H9 (cell line): ENCODE data around the gene UGT1A5. TPM values are rescaled to one million over a fixed set of nuclear protein-coding genes. Genes with fewer than 3 reads are reported as not detected.

ENCODE experiments used
- DNase-seq: peaks from one replicate; pipeline ENCODE4 v3.0.0-alpha.2; 2017
- H2AFZ ChIP-seq: one replicate; pipeline ENCODE4 v1.6.1; 2013; ENCODE audit warnings: mild to moderate bottlenecking, low read length, control low read depth, moderate library complexity
- H2AK5ac ChIP-seq: 2 replicates; pipeline ENCODE4 v1.6.1; 2013; ENCODE audit warnings: low read length, control low read depth, mixed read lengths; ENCODE audit not compliant: insufficient read length
- H2BK120ac ChIP-seq: one replicate; pipeline ENCODE4 v1.6.1; 2013; ENCODE audit warnings: low read depth, mild to moderate bottlenecking, low read length, control low read depth, inconsistent platforms; ENCODE audit not compliant: poor library complexity, severe bottlenecking
- H2BK12ac ChIP-seq: 2 replicates; pipeline ENCODE4 v1.6.1; 2013; ENCODE audit warnings: low read length, control low read depth, mixed read lengths, low read depth; ENCODE audit not compliant: insufficient read length
- H2BK15ac ChIP-seq: 2 replicates; pipeline ENCODE4 v1.6.1; 2013; ENCODE audit warnings: low read depth, low read length, control low read depth
- H2BK20ac ChIP-seq: one replicate; pipeline ENCODE4 v1.6.1; 2013; ENCODE audit warnings: low read depth, mild to moderate bottlenecking, low read length, control low read depth, inconsistent platforms; ENCODE audit not compliant: poor library complexity, severe bottlenecking
- H2BK5ac ChIP-seq: 2 replicates; pipeline ENCODE4 v1.6.1; 2013; ENCODE audit warnings: low read length, control low read depth, mixed read lengths; ENCODE audit not compliant: insufficient read length
- H3K14ac ChIP-seq: 2 replicates; pipeline ENCODE4 v1.6.1; 2013; ENCODE audit warnings: low read length, control low read depth; ENCODE audit not compliant: insufficient read depth
- H3K18ac ChIP-seq: 2 replicates; pipeline ENCODE4 v1.6.1; 2013; ENCODE audit warnings: low read depth, mild to moderate bottlenecking, mixed read lengths, low read length, control low read depth; ENCODE audit not compliant: insufficient read length
- H3K23ac ChIP-seq: 2 replicates; pipeline ENCODE4 v1.6.1; 2013; ENCODE audit warnings: low read length, control low read depth, mixed read lengths, low read depth; ENCODE audit not compliant: insufficient read length
- H3K23me2 ChIP-seq: 2 replicates; pipeline ENCODE4 v1.6.1; 2013; ENCODE audit warnings: low read depth, mild to moderate bottlenecking, mixed read lengths, low read length, control low read depth; ENCODE audit not compliant: insufficient read length, poor library complexity, severe bottlenecking
- H3K27ac ChIP-seq: 2 replicates; pipeline ENCODE4 v1.5.1; 2013; ENCODE audit warnings: low read length, control low read depth, mixed read lengths, low read depth; ENCODE audit not compliant: insufficient read length
- H3K27me3 ChIP-seq: 2 replicates; pipeline ENCODE4 v1.6.1; 2013; ENCODE audit warnings: low read length, control low read depth, inconsistent platforms; ENCODE audit not compliant: insufficient read depth
- H3K4ac ChIP-seq: 2 replicates; pipeline ENCODE4 v1.6.1; 2013; ENCODE audit warnings: low read depth, mild to moderate bottlenecking, control low read depth, inconsistent platforms, low read length, moderate library complexity
- H3K4me1 ChIP-seq: 2 replicates; pipeline ENCODE4 v1.6.1; 2013; ENCODE audit warnings: low read length, control low read depth, inconsistent platforms; ENCODE audit not compliant: insufficient read depth
- H3K4me2 ChIP-seq: 2 replicates; pipeline ENCODE4 v1.6.1; 2013; ENCODE audit warnings: low read length, control low read depth, mixed read lengths; ENCODE audit not compliant: insufficient read length, insufficient read depth
- H3K56ac ChIP-seq: 2 replicates; pipeline ENCODE4 v1.6.1; 2013; ENCODE audit warnings: low read depth, mild to moderate bottlenecking, mixed read lengths, low read length, control low read depth; ENCODE audit not compliant: insufficient read length
- H3K79me1 ChIP-seq: 2 replicates; pipeline ENCODE4 v1.6.1; 2013; ENCODE audit warnings: low read depth, mild to moderate bottlenecking, moderate library complexity, low read length, control low read depth, inconsistent platforms; ENCODE audit not compliant: insufficient read depth, poor library complexity, severe bottlenecking
- H3K79me2 ChIP-seq: 2 replicates; pipeline ENCODE4 v1.6.1; 2013; ENCODE audit warnings: low read length, control low read depth, inconsistent platforms; ENCODE audit not compliant: insufficient read depth
- H3K9ac ChIP-seq: 2 replicates; pipeline ENCODE4 v1.6.1; 2013; ENCODE audit warnings: low read length, control low read depth, mixed read lengths; ENCODE audit not compliant: insufficient read length; ENCODE audit errors: extremely low read depth
- H3K9me3 ChIP-seq: one replicate; pipeline ENCODE4 v1.6.1; 2013; ENCODE audit warnings: low read depth, low read length, inconsistent platforms; ENCODE audit not compliant: control insufficient read depth
- H3T11ph ChIP-seq: one replicate; pipeline ENCODE4 v1.6.1; 2013; ENCODE audit warnings: mild to moderate bottlenecking, low read length, control low read depth, inconsistent platforms
- H4K20me1 ChIP-seq: one replicate; pipeline ENCODE4 v1.6.1; 2013; ENCODE audit not compliant: control insufficient read depth, insufficient read length, insufficient read depth
- H4K5ac ChIP-seq: 2 replicates; pipeline ENCODE4 v1.6.1; 2013; ENCODE audit warnings: low read depth, mild to moderate bottlenecking, mixed read lengths, low read length, control low read depth; ENCODE audit not compliant: insufficient read length
- H4K8ac ChIP-seq: replicated peaks from 2 replicates; pipeline ENCODE4 v1.6.1; 2013; ENCODE audit warnings: low read length, control low read depth, mixed read lengths, low read depth; ENCODE audit not compliant: insufficient read length
- H4K91ac ChIP-seq: 2 replicates; pipeline ENCODE4 v1.6.1; 2013; ENCODE audit warnings: low read depth, mild to moderate bottlenecking, moderate library complexity, mixed read lengths, low read length, control low read depth; ENCODE audit not compliant: insufficient read length
- H3K27ac Mint-ChIP-seq, 3 experiments: 2 replicates in 2 of 3; 3 replicates in 1 of 3; pipeline ENCODE4 v1.8.0; 2020 to 2021; ENCODE audit warnings: mixed read lengths in 3 of 3, mild to moderate bottlenecking in 1 of 3, moderate library complexity in 1 of 3
- H3K27me3 Mint-ChIP-seq: 2 replicates; pipeline ENCODE4 v1.8.0; 2021; ENCODE audit warnings: low read depth, mild to moderate bottlenecking, moderate library complexity, mixed read lengths
- H3K36me3 Mint-ChIP-seq, 3 experiments: 2 replicates in 2 of 3; 3 replicates in 1 of 3; pipeline ENCODE4 v1.8.0; 2020 to 2021; ENCODE audit warnings: low read depth in 3 of 3, mixed read lengths in 3 of 3; ENCODE audit not compliant: insufficient read depth in 1 of 3
- H3K4me1 Mint-ChIP-seq, 2 experiments: 2 replicates each; pipeline ENCODE4 v1.8.0; 2020; ENCODE audit warnings: mixed read lengths in 2 of 2
- H3K4me3 Mint-ChIP-seq, 2 experiments: 2 replicates in 1 of 2; 3 replicates in 1 of 2; pipeline ENCODE4 v1.8.0; 2020 to 2021; ENCODE audit warnings: mild to moderate bottlenecking in 2 of 2, mixed read lengths in 2 of 2, moderate library complexity in 1 of 2
- H3K9me3 Mint-ChIP-seq, 2 experiments: 2 replicates in 1 of 2; 3 replicates in 1 of 2; pipeline ENCODE4 v1.8.0; 2020; ENCODE audit warnings: mild to moderate bottlenecking in 2 of 2, mixed read lengths in 2 of 2, moderate library complexity in 1 of 2
- CTCF ChIP-seq: fragments of 200-600 bp; sonication (generic); conservative IDR thresholded peaks from 3 replicates; pipeline ENCODE4 v1.8.0; 2021; ENCODE audit warnings: antibody characterized with exemption, mild to moderate bottlenecking
- WGBS: extraction: QIAGEN DNeasy Blood & Tissue Kit; methylation state at CpG from one replicate; pipeline ENCODE4 v1.1.7; 2013; ENCODE audit warnings: missing lambda C conversion rate, low lambda C conversion rate, mixed read lengths; ENCODE audit not compliant: insufficient read length; ENCODE audit errors: extremely low coverage; 5-methylcytosine and 5-hydroxymethylcytosine counted together
- total RNA-seq: library from RNA; stranded (reverse); gene quantifications from 2 replicates; pipeline ENCODE4 v1.2.1, GENCODE V29; 2021

UGT1A5 gene
- total RNA-seq, 1 experiment from 2014 or later: not detected

DNA sequence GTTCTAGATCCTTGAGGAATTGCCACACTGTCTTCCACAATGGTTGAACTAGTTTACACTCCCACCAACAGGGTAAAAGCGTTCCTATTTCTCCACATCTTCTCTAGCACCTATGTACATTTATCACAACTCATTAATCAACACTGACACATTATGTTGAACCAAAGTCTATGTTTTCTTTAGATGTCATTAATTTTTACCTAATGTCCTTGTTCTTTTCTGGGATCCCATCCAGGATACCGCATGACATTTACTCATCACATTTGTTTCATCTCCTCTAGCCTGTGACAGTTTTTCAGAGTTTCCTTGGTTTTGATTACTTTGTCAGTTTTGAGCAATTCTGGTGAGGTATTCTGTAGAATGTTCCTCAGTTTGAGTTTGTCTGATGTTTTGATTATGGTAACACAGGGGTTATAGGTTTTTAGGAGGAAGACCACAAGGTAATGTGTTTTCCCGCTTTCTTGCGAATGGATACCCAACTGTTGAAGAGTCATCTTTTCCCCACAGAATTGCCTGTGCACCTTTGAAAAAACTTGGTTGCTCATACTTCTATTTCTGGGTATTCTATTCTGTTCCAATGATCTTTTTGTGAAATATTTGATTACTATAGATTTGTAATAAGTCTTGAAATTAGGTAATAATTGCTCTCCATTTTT, 44.0 kb upstream of the UGT1A5 start:
- H2BK15ac ChIP-seq: no peak overlapping the region
- no peak overlapping the region for H3K4me2 ChIP-seq
- H3K27me3 ChIP-seq: no peaks in the 10 kb centered on the region
- WGBS: no CpG with 5 or more reads among the region's 4 CpGs
- no peaks in the 10 kb centered on the region for H3K79me1 ChIP-seq
- H2BK20ac ChIP-seq: no peak overlapping the region
- Mint-ChIP-seq H3K36me3 (no peaks in the 10 kb centered on the region), H3K9me3 (peaks cover under 1 to 8% of the 10 kb centered on the region in 2 experiments; a peak in 3 of 5 replicates), H3K4me1 (no peaks in the 10 kb centered on the region), H3K4me3 (no peak overlapping the region), H3K27ac (no peak overlapping the region), H3K27me3 (peaks cover 13% of the 10 kb centered on the region)
- H3K56ac ChIP-seq: no peak overlapping the region
- no peak overlapping the region for H3K4ac ChIP-seq
- H4K20me1 ChIP-seq: no peaks in the 10 kb centered on the region
- no peaks in the 10 kb centered on the region for H3K9me3 ChIP-seq
- no peak overlapping the region for H3K14ac ChIP-seq
- no peaks in the 10 kb centered on the region for H3K4me1 ChIP-seq
- no peak overlapping the region for H2BK120ac ChIP-seq
- no peak overlapping the region for H2BK12ac ChIP-seq
- H3K79me2 ChIP-seq: no peaks in the 10 kb centered on the region
- H2BK5ac ChIP-seq: no peak overlapping the region
- H3K23me2 ChIP-seq: no peaks in the 10 kb centered on the region
- H3K9ac ChIP-seq: no peak overlapping the region
- H4K91ac ChIP-seq: no peak overlapping the region
- no peak overlapping the region for H3K23ac ChIP-seq
- no peak overlapping the region for H4K8ac ChIP-seq
- H2AK5ac ChIP-seq: no peak overlapping the region
- H3K18ac ChIP-seq: no peak overlapping the region
- no peak overlapping the region for H3K27ac ChIP-seq
- H3T11ph ChIP-seq: no peak overlapping the region
- TF ChIP-seq CTCF: no peak
- no peak overlapping the region for H4K5ac ChIP-seq
- no peak overlapping the region for H2AFZ ChIP-seq
- no peak for DNase-seq
